ENCODE results near the gene MIER1. TPM values are rescaled to one million over a fixed set of nuclear protein-coding genes. Genes with fewer than 3 reads are reported as not detected.

Gene MIER1
- total RNA-seq, 1 donor from 2014 or later = 40.1 TPM

DNA sequence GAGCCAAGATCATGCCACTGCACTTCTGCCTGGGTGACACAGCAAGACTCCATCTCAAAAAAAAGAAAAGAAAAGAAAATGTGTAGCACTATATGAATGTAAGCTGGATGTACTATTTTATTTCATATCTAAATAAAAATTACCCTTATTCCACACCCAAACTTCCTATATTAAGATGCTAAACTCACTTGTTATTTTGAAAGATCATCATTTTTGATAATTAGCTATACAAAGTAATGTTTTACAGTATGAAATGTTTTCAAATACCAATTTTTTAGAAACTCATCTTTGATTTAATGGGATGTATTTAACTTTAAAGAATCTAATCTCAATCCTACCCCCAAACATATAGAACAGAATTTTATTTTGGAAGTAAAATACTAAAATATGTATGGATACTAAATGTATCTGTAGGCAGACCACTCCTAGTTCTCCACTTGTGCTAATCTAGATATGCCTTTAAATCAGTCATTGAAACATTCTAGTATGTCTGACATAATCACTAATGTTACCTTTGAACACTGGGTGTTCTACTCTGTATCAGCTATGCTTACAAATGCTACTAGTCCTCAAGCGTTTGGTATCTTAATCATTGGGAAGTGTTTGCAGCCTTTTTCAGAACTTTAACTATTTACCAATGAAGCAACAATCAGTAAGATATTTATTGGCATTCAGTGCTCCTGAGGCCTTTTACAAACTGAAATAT is 12.9 kb downstream of the MIER1 start:
- H3K27ac Mint-ChIP-seq (ENCODE audit: unreplicated experiment) = no peak overlapping the region
- no peaks in the 10 kb centered on the region for H3K27me3 Mint-ChIP-seq (ENCODE audit: low read depth)
- no peaks in the 10 kb centered on the region for H3K9me3 Mint-ChIP-seq (ENCODE audit: low read depth)
- no peak for DNase-seq (ENCODE audit: low spot score)
- TF ChIP-seq, protein P1, sequence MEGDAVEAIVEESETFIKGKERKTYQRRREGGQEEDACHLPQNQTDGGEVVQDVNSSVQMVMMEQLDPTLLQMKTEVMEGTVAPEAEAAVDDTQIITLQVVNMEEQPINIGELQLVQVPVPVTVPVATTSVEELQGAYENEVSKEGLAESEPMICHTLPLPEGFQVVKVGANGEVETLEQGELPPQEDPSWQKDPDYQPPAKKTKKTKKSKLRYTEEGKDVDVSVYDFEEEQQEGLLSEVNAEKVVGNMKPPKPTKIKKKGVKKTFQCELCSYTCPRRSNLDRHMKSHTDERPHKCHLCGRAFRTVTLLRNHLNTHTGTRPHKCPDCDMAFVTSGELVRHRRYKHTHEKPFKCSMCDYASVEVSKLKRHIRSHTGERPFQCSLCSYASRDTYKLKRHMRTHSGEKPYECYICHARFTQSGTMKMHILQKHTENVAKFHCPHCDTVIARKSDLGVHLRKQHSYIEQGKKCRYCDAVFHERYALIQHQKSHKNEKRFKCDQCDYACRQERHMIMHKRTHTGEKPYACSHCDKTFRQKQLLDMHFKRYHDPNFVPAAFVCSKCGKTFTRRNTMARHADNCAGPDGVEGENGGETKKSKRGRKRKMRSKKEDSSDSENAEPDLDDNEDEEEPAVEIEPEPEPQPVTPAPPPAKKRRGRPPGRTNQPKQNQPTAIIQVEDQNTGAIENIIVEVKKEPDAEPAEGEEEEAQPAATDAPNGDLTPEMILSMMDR (IDR thresholded peaks at IDR 0.05) = no peak
- H3K36me3 Mint-ChIP-seq (ENCODE audit: low read depth) = peaks cover 3% of the 10 kb centered on the region
- H3K4me1 Mint-ChIP-seq (ENCODE audit: low read depth) = peaks cover 76% of the 10 kb centered on the region
- no peak overlapping the region for H3K4me3 Mint-ChIP-seq (ENCODE audit: unreplicated experiment)

DNA sequence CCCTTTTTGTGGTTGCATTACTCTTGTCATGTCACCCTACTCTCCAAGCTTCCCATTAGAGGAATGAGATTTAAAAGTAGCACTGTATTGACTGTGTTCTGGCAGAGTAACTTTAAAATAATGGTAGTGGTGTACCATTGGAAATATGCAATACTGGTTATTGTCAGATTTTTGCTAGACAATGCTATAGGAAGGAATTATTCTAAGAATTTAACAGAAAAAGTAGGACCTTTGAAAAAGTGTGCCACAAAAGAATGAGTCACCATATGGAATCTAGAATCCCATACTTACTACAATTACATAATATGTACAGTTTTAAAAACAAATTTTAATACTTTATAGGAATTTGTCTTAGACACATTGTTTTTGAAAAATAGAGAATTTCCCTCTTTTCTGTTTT is 13.8 kb downstream of the MIER1 start:
- H3K27ac Mint-ChIP-seq (ENCODE audit: unreplicated experiment) = peak overlapping the region; percentile 80
- H3K27me3 Mint-ChIP-seq (ENCODE audit: low read depth) = no peaks in the 10 kb centered on the region
- H3K9me3 Mint-ChIP-seq (ENCODE audit: low read depth) = no peaks in the 10 kb centered on the region
- no peak for DNase-seq (ENCODE audit: low spot score)
- H3K4me1 Mint-ChIP-seq (ENCODE audit: low read depth) = peaks cover 71% of the 10 kb centered on the region
- H3K36me3 Mint-ChIP-seq (ENCODE audit: low read depth) = peaks cover 5% of the 10 kb centered on the region
- TF ChIP-seq, protein P1 (IDR thresholded peaks at IDR 0.05) = no peak
- H3K4me3 Mint-ChIP-seq (ENCODE audit: unreplicated experiment) = no peak overlapping the region

DNA sequence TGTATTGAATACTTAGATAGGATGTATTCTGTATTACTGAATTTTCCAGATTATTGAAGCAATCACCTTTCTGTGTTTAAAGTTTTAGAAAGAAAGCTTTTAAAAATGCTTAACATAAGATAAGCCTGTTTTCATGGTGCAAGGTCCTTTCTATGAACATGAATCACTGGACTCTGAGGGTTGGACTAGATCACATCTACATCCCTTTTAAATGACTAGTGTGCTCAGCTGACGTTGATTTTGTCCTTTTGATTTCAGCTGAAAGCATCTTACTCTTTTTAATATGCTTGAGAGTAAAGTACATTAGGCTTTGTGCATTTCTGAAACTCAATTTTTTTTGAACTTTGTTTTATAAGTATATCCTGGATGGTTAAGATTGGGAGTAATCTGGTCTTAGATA is 16.2 kb downstream of the MIER1 start:
- H3K9me3 Mint-ChIP-seq (ENCODE audit: low read depth) = no peaks in the 10 kb centered on the region
- peaks cover 6% of the 10 kb centered on the region for H3K36me3 Mint-ChIP-seq (ENCODE audit: low read depth)
- H3K4me1 Mint-ChIP-seq (ENCODE audit: low read depth) = peaks cover 66% of the 10 kb centered on the region
- TF ChIP-seq, protein P1 (IDR thresholded peaks at IDR 0.05) = no peak
- H3K27ac Mint-ChIP-seq (ENCODE audit: unreplicated experiment) = peak overlapping the region; percentile 22
- DNase-seq (ENCODE audit: low spot score) = no peak
- H3K27me3 Mint-ChIP-seq (ENCODE audit: low read depth) = no peaks in the 10 kb centered on the region
- no peak overlapping the region for H3K4me3 Mint-ChIP-seq (ENCODE audit: unreplicated experiment)

DNA sequence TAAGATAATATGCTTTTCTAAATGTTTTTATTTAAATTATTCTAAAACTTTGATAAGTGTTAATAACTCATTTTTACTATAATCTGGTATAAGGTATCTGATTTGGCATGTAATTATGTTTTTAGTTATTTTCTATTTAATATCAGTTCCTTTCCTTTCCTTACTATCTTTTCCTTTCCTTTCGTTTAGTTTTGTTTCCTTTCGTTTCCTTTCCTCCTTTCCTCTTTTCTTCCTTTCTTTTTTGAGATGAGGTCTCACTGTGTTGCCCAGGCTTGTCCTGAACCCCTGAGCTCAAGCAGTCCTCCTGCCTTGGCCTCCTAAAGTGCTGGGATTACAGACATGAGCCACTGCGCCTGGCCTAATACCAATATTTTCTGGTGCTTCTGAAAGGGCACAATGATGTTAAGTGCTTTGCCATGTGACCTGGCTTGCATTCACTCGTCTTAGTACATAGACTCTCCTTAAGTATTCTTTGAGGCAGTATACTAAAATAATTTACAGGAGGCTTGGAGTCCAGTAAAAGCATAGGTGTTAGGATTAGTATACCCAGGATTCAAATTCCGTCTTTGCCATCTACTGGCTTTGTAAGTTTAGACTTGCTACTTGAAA is 18.7 kb downstream of the MIER1 start:
- peaks cover 73% of the 10 kb centered on the region for H3K4me1 Mint-ChIP-seq (ENCODE audit: low read depth)
- peaks cover 22% of the 10 kb centered on the region for H3K36me3 Mint-ChIP-seq (ENCODE audit: low read depth)
- no peak for DNase-seq (ENCODE audit: low spot score)

More for the DNA sequence above, 18.7 kb downstream of the MIER1 start:
- H3K9me3 Mint-ChIP-seq (ENCODE audit: low read depth) = no peaks in the 10 kb centered on the region
- H3K27me3 Mint-ChIP-seq (ENCODE audit: low read depth) = no peaks in the 10 kb centered on the region
- no peak overlapping the region for H3K4me3 Mint-ChIP-seq (ENCODE audit: unreplicated experiment)
- TF ChIP-seq, protein P1 (IDR thresholded peaks at IDR 0.05) = no peak
- peak overlapping the region; percentile 94 for H3K27ac Mint-ChIP-seq (ENCODE audit: unreplicated experiment)
